DND-41 (cell line): Measurements from ENCODE around the gene SPTLC3.

ENCODE experiments used
- ATAC-seq: fragments of 200-7000 bp; cut with Tn5 transposase; 3 replicates; pipeline ENCODE4 v1.9.1; 2021; ENCODE audit warnings: low read depth; ENCODE audit not compliant: insufficient read depth
- DNase-seq: peaks from one replicate; pipeline ENCODE4 v3.0.0-alpha.2; 2020
- H2AFZ ChIP-seq: 2 replicates; pipeline ENCODE4 v1.6.0; 2012; ENCODE audit warnings: low read depth, low read length
- H3K27ac ChIP-seq: 2 replicates; pipeline ENCODE4 v1.5.1; 2012; ENCODE audit warnings: low read length, inconsistent platforms
- H3K27me3 ChIP-seq: fragments of 200-600 bp; sonication (generic); 2 replicates; pipeline ENCODE4 v1.6.0; 2012; ENCODE audit warnings: low read length, mild to moderate bottlenecking, inconsistent platforms; ENCODE audit not compliant: insufficient read depth, poor library complexity
- H3K36me3 ChIP-seq: 2 replicates; pipeline ENCODE4 v1.5.1; 2012; ENCODE audit warnings: low read length, inconsistent platforms; ENCODE audit not compliant: insufficient read depth
- H3K4me1 ChIP-seq: 2 replicates; pipeline ENCODE4 v1.5.1; 2012; ENCODE audit warnings: mild to moderate bottlenecking, low read length; ENCODE audit not compliant: insufficient read depth
- H3K4me2 ChIP-seq: 2 replicates; pipeline ENCODE4 v1.6.0; 2012; ENCODE audit warnings: mild to moderate bottlenecking, moderate library complexity, low read length, inconsistent platforms; ENCODE audit not compliant: insufficient read depth
- H3K4me3 ChIP-seq, 2 experiments: fragments of 200-600 bp in 1 of 2; shearing (Covaris generic) in 1 of 2; 2 replicates each; pipeline ENCODE4 v1.5.1; 2012 to 2016; ENCODE audit warnings: inconsistent platforms in 2 of 2, low read length in 2 of 2, mild to moderate bottlenecking in 2 of 2, low read depth in 1 of 2, moderate library complexity in 1 of 2
- H3K79me2 ChIP-seq: 2 replicates; pipeline ENCODE4 v1.6.0; 2012; ENCODE audit warnings: low read length, inconsistent platforms; ENCODE audit not compliant: insufficient read depth
- H3K9ac ChIP-seq: 2 replicates; pipeline ENCODE4 v1.6.0; 2012; ENCODE audit warnings: low read depth, mild to moderate bottlenecking, inconsistent platforms, low read length, moderate library complexity
- H3K9me3 ChIP-seq: 2 replicates; pipeline ENCODE4 v1.5.1; 2012; ENCODE audit warnings: low read length, moderate library complexity, mild to moderate bottlenecking, inconsistent platforms; ENCODE audit not compliant: insufficient read depth, severe bottlenecking
- H4K20me1 ChIP-seq: 2 replicates; pipeline ENCODE4 v1.6.0; 2012; ENCODE audit warnings: low read length; ENCODE audit not compliant: insufficient read depth
- CTCF ChIP-seq: IDR thresholded peaks from 2 replicates; pipeline ENCODE4 v1.5.1; 2012; ENCODE audit warnings: borderline replicate concordance, low read length, moderate library complexity, mild to moderate bottlenecking; ENCODE audit not compliant: poor library complexity, severe bottlenecking; ENCODE audit errors: extremely low read depth
- EZH2 ChIP-seq: IDR thresholded peaks from 3 replicates; pipeline ENCODE4 v1.6.1; 2012; ENCODE audit warnings: borderline replicate concordance, low read depth, mild to moderate bottlenecking, moderate library complexity, low read length, inconsistent platforms; ENCODE audit not compliant: severe bottlenecking

Gene SPTLC3

GRCh38 chr20:13042458-13042794 is 33.7 kb downstream of the SPTLC3 start:
- no peak overlapping the region for H3K27ac ChIP-seq

GRCh38 chr20:13046409-13046808 is 37.6 kb downstream of the SPTLC3 start:
- DNase-seq (no peak), ATAC-seq (no peak)
- H3K79me2 ChIP-seq: no peaks in the 10 kb centered on the region

More at GRCh38 chr20:13042458-13042794, 33.7 kb downstream of the SPTLC3 start:
- Histone ChIP-seq H3K27me3 (peaks cover 8% of the 10 kb centered on the region), H2AFZ (no peak overlapping the region), H3K9ac (no peak overlapping the region), H4K20me1 (no peaks in the 10 kb centered on the region), H3K4me3 (no peak overlapping the region), H3K4me1 (no peaks in the 10 kb centered on the region), H3K9me3 (no peaks in the 10 kb centered on the region), H3K4me2 (no peak overlapping the region), H3K79me2 (no peaks in the 10 kb centered on the region), H3K36me3 (no peaks in the 10 kb centered on the region)
- DNase-seq (no peak), ATAC-seq (no peak)
- no peak for TF ChIP-seq EZH2
- no peak for TF ChIP-seq CTCF

GRCh38 chr20:13054011-13054410 is 45.2 kb downstream of the SPTLC3 start:
- Histone ChIP-seq H3K4me3 (no peak overlapping the region), H3K27ac (no peak overlapping the region), H2AFZ (no peak overlapping the region), H3K9me3 (no peaks in the 10 kb centered on the region), H4K20me1 (no peaks in the 10 kb centered on the region), H3K4me1 (no peaks in the 10 kb centered on the region), H3K9ac (no peak overlapping the region), H3K27me3 (peaks cover 2% of the 10 kb centered on the region), H3K4me2 (no peak overlapping the region), H3K36me3 (no peaks in the 10 kb centered on the region), H3K79me2 (no peaks in the 10 kb centered on the region)
- no peak for DNase-seq
- TF ChIP-seq CTCF: no peak
- no peak for TF ChIP-seq EZH2
- no peak for ATAC-seq

More at GRCh38 chr20:13046409-13046808, 37.6 kb downstream of the SPTLC3 start:
- Histone ChIP-seq H3K27me3 (peaks cover 14% of the 10 kb centered on the region), H3K9ac (no peak overlapping the region), H3K4me2 (no peak overlapping the region), H3K27ac (no peak overlapping the region), H3K36me3 (no peaks in the 10 kb centered on the region), H3K4me1 (no peaks in the 10 kb centered on the region), H3K9me3 (no peaks in the 10 kb centered on the region), H3K4me3 (no peak overlapping the region), H4K20me1 (no peaks in the 10 kb centered on the region), H2AFZ (no peak overlapping the region)
- no peak for TF ChIP-seq EZH2
- TF ChIP-seq CTCF: no peak

- DNase-seq (no peak), ATAC-seq (no peak)
- TF ChIP-seq CTCF (no peak), EZH2 (no peak)
- Histone ChIP-seq H2AFZ (no peak overlapping the region), H3K4me1 (no peaks in the 10 kb centered on the region), H3K4me3 (no peak overlapping the region), H3K27me3 (peaks cover 14% of the 10 kb centered on the region), H3K79me2 (no peaks in the 10 kb centered on the region), H3K9ac (no peak overlapping the region), H3K36me3 (no peaks in the 10 kb centered on the region), H3K27ac (no peak overlapping the region), H3K9me3 (no peaks in the 10 kb centered on the region), H4K20me1 (no peaks in the 10 kb centered on the region), H3K4me2 (no peak overlapping the region)
Measured at GRCh38 chr20:13058666-13059389, 50.1 kb downstream of the SPTLC3 start.
